ENCODE data around the gene RABGEF1. TPM values are rescaled to one million over a fixed set of nuclear protein-coding genes. Genes with fewer than 3 reads are reported as not detected.
"Not testable (repeated sequence)": the region's sequence is repeated elsewhere in the genome, so short reads cannot be mapped to it uniquely, and the experiment has no call there.

The RABGEF1 gene
- total RNA-seq, 4 donors from 2014 or later = 34.3 to 45.4 (median 37.1) TPM

- no peaks in the 10 kb centered on the region for H3K9me3 ChIP-seq
- WGBS = 97% methylated on average over 9 of the region's 9 CpGs
- intact Hi-C loops (cut with DNase I) = no loop called here
- TF ChIP-seq, protein P1, sequence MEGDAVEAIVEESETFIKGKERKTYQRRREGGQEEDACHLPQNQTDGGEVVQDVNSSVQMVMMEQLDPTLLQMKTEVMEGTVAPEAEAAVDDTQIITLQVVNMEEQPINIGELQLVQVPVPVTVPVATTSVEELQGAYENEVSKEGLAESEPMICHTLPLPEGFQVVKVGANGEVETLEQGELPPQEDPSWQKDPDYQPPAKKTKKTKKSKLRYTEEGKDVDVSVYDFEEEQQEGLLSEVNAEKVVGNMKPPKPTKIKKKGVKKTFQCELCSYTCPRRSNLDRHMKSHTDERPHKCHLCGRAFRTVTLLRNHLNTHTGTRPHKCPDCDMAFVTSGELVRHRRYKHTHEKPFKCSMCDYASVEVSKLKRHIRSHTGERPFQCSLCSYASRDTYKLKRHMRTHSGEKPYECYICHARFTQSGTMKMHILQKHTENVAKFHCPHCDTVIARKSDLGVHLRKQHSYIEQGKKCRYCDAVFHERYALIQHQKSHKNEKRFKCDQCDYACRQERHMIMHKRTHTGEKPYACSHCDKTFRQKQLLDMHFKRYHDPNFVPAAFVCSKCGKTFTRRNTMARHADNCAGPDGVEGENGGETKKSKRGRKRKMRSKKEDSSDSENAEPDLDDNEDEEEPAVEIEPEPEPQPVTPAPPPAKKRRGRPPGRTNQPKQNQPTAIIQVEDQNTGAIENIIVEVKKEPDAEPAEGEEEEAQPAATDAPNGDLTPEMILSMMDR (IDR thresholded peaks at IDR 0.05) = no peak
- TF ChIP-seq POLR2A (IDR thresholded peaks at IDR 0.05; ENCODE audit: low read depth) (no peak), EP300 (IDR thresholded peaks at IDR 0.05) (no peak), POLR2AphosphoS5 (IDR thresholded peaks at IDR 0.05) (no peak)
- H3K4me3 ChIP-seq = no peak overlapping the region
- no peak overlapping the region for H3K27ac ChIP-seq (replicated peaks in 1 of 4)
- H3K4me1 ChIP-seq = no peaks in the 10 kb centered on the region
- peaks cover 62 to 96% (median 79%) of the 10 kb centered on the region in 4 donors for H3K36me3 ChIP-seq
- no peak for DNase-seq (ENCODE audit: extremely low spot score)
- H3K27me3 ChIP-seq = no peaks in the 10 kb centered on the region
These were observed 67.2 kb downstream of the RABGEF1 start for GRCh38 chr7:66807736-66808135.

DNA sequence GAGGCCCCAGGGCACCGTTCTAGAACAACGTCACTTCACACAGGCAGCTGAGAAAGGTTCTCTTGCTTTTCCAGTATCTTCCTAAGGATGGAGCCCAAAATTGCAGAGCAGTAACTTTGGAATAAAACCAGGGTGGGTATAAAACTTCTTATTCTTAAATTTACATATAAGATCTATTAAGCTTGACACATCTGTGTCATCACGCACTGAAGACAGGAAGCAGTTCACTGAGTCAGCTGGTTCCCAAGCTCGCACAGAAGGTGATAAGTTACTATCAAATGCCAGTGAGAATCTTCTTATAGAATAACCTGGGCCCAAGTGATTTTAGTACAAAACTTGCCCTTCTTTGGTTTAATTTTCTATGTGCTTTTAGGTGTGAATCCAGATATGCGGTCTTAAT is 70.2 kb downstream of the RABGEF1 start:
- TF ChIP-seq POLR2AphosphoS5 (IDR thresholded peaks at IDR 0.05) (no peak), POLR2A (IDR thresholded peaks at IDR 0.05; ENCODE audit: low read depth) (no peak), EP300 (IDR thresholded peaks at IDR 0.05) (no peak)
- TF ChIP-seq, protein P1 (IDR thresholded peaks at IDR 0.05) = no peak
- no peak overlapping the region for H3K27ac ChIP-seq (replicated peaks in 1 of 4)
- H3K4me1 ChIP-seq = no peaks in the 10 kb centered on the region
- no peaks in the 10 kb centered on the region for H3K27me3 ChIP-seq
- no peaks in the 10 kb centered on the region for H3K9me3 ChIP-seq
- H3K4me3 ChIP-seq = no peak overlapping the region
- peaks cover 49 to 75% (median 57%) of the 10 kb centered on the region in 4 donors for H3K36me3 ChIP-seq
- DNase-seq (ENCODE audit: extremely low spot score) = no peak
- 93% methylated on average over 5 of the region's 5 CpGs for WGBS
- intact Hi-C loops (cut with DNase I) = no loop called here

GRCh38 chr7:66815186-66815875 is 74.8 kb downstream of the RABGEF1 start:
- H3K27me3 ChIP-seq; H3K4me3 ChIP-seq; H3K4me1 ChIP-seq; H3K27ac ChIP-seq (replicated peaks in 1 of 4); DNase-seq (ENCODE audit: extremely low spot score); intact Hi-C loops (cut with DNase I); H3K9me3 ChIP-seq: not testable (repeated sequence)
- WGBS = 97% methylated on average over 12 of the region's 15 CpGs
- H3K36me3 ChIP-seq = peaks cover 10 to 29% (median 13%) of the 10 kb centered on the region in 4 donors

DNA sequence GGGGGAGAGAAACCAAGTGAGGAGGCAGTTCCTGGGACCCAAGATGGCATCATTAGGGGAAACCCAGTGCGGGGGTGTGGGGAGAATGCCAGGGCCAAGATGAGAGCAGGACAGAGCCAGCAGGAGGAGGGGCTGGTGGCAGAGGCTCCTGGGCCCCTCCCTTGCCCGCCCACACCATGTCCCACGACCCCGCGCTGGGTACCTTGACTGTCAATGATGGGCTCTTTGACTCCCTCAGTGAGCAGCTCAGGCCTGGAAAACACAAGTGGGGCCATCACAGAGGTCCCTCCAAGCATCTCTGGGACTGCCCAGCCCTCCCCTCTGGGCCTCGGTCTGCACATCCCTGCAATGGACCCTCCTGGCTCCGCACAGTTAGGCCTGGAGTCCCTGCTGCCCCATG is 75.4 kb downstream of the RABGEF1 start:
- WGBS = 100% methylated on average over 1 of the region's 7 CpGs
- no peak for DNase-seq (ENCODE audit: extremely low spot score)

DNA sequence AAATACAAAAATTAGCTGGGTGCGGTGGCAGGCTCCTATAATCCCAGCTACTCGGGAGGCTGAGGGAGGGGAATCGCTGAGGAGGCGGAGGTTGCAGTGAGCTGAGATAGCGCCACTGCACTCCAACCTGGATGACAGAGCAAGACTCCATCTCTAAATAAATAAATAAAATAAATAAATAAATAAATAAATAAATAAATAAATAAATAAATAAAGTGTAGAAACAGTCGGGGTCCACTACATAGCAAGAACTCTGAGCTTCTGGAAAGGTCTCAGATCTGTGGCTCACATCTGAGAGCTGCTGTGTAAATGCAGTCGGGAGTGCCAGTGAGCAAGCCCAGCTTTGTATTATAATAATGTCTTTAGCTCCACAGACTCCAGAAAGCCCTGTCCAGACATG is 76.1 kb downstream of the RABGEF1 start:
- DNase-seq (ENCODE audit: extremely low spot score); intact Hi-C loops (cut with DNase I); H3K4me1 ChIP-seq; H3K27me3 ChIP-seq; H3K9me3 ChIP-seq; H3K4me3 ChIP-seq; H3K27ac ChIP-seq (replicated peaks in 1 of 4): not testable (repeated sequence)
- 80% methylated on average over 7 of the region's 7 CpGs for WGBS
- peaks cover 0 to 16% (median 2%) of the 10 kb centered on the region in 4 donors for H3K36me3 ChIP-seq

More for the DNA sequence above, 75.4 kb downstream of the RABGEF1 start:
- no peak overlapping the region for H3K4me3 ChIP-seq
- no peaks in the 10 kb centered on the region for H3K4me1 ChIP-seq
- no peaks in the 10 kb centered on the region for H3K9me3 ChIP-seq
- TF ChIP-seq POLR2A (IDR thresholded peaks at IDR 0.05; ENCODE audit: low read depth) = no peak
- no peak for TF ChIP-seq POLR2AphosphoS5 (IDR thresholded peaks at IDR 0.05)
- TF ChIP-seq, protein P1 (IDR thresholded peaks at IDR 0.05) = no peak
- no peak for TF ChIP-seq EP300 (IDR thresholded peaks at IDR 0.05)
- no peak overlapping the region for H3K27ac ChIP-seq (replicated peaks in 1 of 4)
- peaks cover 3 to 23% (median 7%) of the 10 kb centered on the region in 4 donors for H3K36me3 ChIP-seq
- H3K27me3 ChIP-seq = no peaks in the 10 kb centered on the region
- intact Hi-C loops (cut with DNase I) = no loop called here

DNA sequence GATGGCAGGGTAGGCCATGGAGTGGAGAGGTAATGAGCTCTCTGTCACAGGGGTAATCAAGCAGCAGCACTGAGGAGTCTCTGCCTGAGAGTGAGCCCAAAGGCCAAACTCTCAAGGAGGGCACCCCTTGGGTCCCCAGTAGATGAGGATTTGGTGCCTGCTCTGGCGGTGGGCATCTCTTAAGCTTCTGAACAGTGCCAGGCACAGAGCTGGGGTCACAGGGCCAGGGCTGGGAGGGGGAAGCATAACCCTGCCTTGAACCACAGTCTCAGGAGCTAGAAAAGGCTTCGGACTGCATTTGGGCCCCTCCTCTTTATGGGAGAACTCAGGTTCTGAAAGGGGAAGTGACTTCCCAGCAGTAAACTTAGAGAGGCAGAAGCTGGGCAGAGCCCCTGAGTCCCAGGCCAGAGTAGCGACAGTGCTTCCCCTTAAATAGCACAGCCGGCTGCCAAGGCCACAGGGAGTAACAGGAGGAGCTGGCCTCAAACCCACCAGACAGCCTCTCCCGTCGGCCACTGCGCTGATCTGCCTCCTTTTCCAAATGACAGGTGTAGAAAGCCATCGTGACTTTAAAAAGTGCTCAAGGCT is 76.8 kb downstream of the RABGEF1 start:
- DNase-seq (ENCODE audit: extremely low spot score); H3K4me1 ChIP-seq; intact Hi-C loops (cut with DNase I); H3K4me3 ChIP-seq; H3K9me3 ChIP-seq; H3K27me3 ChIP-seq; H3K36me3 ChIP-seq; H3K27ac ChIP-seq (replicated peaks in 1 of 4): not testable (repeated sequence)
- 23% methylated on average over 2 of the region's 8 CpGs for WGBS

DNA sequence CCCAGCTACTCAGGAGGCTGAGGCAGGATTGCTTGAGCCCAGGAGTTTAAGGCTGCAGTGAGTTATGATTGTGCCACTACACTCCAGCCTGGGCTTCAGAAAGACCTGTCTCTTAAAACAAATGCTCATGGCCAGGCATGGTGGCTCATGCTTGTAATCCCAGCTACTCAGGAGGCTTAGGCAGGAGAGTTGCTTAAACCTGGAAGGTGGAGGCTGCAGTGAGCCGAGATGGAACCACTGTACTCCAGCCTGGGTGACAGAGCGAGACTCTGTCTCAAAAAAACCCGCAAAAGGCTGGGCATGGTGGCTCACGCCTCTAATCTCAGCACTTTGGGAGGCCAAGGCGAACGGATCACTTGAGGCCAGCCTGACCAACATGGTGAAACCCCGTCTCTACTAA is 77.4 kb downstream of the RABGEF1 start:
- H3K36me3 ChIP-seq; DNase-seq (ENCODE audit: extremely low spot score); H3K27ac ChIP-seq (replicated peaks in 1 of 4); intact Hi-C loops (cut with DNase I); H3K4me1 ChIP-seq; H3K9me3 ChIP-seq; H3K27me3 ChIP-seq; H3K4me3 ChIP-seq: not testable (repeated sequence)
- WGBS = 80% methylated on average over 1 of the region's 7 CpGs
